8988T (cell line): ENCODE data around the gene AMFR.

ENCODE experiments used
- DNase-seq: peaks from one replicate; pipeline ENCODE4 v3.0.0; 2011

AMFR gene

DNA sequence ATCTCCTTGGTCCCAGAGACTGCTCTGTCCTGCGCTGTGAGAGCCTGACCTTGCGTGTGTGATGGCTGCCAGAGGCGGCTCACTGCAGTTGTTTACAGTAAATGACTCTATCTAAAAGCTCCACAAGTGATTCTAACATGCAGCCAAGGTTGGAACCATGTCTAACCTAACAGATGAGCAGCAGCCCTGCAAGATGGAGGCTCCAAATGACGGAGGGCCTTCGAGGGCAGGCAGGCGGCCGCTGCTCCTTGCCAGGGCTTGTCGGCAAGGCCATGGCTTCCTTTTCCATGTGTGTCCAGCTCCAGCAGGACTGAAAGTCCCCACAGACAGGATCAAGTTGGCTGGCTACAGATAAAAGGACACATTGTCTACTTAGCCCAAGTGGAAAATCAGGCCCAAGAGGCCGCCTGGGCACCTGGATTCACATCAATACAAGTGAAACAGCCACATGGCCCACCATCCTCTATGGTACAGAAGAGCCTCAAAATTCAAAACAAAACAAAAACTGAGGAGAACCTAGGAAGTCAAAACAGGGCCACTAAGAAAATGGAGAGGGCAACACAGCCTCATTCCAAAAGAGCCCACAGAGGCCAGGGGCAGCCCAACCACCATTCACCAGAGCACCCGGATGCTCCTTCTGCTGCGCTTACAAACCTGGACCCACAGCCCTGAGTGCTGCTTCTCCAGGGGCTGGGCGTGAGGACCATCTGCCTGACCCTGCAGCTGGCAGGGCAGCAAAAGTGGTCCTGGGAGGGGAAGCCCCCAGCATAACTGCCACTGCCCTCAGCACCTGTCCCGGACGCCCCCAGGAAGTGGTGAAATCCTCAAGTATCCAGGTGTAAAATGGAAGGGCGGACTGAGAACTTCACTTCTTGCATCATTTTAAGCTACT is 65.0 kb downstream of the AMFR start:
- no peak for DNase-seq

DNA sequence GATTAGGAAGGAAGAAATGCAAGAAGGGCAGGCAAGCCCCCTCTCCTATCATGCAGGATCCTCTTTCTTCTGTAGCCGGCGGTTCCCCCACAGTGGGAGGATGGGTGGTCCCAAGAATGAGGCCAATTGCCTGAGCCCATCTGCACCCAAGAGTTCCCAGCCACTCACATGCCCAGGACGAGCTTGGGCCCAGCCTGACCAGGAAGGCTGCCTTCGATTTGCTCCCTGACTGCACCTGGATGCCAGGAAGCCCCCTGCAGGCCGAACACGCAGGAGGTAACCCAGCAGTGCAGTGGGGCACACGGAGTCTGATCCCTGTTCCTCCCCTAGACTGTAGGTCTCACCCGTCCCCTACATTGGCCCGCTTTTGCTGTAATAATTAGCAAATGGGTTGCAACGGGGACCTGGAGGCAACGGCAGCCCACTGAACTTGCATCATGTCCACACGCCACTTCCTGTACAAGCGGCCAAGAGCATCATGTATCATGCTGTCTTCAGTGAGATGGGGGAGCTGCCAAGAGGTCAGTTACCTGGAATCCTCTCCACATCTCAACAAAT is 67.5 kb downstream of the AMFR start:
- no peak for DNase-seq

DNA sequence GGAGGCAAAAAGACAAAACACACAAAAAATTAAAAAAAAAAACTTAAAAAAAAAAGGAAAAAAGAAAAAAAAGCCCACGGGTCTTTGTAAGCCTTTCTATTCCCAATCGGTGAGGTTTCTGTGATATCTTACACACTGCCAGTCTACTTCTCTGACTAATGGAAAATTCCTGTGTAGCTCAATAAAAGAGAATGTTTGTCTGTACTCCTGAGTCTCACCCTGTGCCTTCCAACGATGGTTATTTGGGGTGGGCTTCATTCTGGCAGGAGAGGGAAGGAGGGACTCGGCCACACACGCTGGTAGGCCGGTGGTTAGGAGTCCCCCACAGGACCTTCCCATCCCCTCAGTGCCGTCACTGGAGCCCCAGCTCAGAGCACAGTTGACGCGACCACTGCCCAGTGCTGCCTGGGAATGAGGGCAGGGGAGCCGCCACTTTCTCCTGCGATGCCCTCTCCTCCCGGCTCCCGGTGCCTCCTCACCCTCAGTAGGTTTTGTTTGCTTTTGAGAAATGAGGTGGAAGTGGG is 68.0 kb downstream of the AMFR start:
- no peak for DNase-seq

DNA sequence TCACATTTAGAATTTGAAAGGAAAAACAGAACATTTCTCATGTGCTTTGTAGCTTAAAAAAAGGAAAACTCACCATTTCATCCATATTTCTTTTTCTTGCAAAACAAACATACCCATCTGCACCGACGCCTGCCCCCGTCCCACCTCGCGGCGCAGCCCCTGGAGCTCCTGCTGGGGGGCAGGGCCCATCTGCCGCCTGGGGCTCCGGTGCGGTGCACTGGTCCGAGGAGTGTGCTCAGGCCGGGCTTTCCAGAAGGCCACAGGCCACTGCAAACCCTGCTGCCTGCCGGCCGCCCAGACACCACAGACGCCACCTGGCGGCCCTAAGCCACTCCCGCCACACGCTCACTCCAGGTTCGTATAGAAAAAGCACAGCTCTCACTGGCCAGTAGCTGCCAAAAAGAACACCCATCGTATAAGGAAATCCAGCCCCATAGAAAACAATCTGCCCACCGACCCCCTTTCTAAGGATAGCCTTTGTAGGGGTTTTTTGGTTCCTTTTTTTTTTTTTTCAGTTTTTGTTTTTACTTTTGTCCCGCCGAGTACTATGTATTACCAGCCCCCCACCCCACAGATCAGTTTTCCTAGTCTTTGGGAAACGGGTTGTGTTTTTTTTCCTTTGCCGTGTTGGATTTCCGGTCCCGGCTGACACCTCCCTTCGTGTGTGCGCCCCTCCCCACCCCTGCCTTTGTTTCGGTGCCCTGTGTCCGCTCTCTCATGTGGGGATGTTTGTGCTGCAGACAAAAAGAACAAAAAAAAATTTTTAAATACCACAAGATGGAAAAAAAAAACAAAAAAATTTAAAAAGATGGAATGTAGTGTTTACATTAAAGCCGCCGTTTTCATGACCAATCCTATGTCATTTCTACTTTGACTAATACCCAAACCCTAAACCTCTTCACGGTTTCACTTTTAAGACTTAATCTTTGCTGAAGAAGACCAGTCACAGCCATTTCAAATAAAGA is 68.8 kb downstream of the AMFR start:
- DNase-seq: peak; percentile 99

DNA sequence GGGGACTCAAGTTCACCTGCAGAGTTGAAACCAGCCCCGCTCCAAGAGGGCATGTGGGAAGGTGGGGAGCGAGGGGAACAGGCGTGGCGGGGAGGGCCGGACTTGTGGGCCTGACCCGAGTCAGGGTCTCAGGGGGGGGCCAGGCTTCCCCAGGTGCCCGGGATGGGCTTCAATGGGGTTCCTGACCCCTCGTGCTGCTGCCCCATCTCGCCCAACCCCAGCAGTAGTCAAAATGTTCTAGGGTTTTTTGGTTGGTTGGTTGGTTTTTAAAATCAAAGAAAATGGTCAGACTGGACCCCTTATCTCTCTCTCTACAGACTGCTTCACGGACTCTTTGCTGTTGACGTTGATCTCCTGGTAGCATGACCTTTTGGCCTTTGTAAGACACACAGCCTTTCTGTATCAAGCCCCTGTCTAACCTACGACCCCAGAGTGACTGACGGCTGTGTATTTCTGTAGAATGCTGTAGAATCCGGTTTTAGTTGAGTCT is 69.5 kb downstream of the AMFR start:
- no peak for DNase-seq

DNA sequence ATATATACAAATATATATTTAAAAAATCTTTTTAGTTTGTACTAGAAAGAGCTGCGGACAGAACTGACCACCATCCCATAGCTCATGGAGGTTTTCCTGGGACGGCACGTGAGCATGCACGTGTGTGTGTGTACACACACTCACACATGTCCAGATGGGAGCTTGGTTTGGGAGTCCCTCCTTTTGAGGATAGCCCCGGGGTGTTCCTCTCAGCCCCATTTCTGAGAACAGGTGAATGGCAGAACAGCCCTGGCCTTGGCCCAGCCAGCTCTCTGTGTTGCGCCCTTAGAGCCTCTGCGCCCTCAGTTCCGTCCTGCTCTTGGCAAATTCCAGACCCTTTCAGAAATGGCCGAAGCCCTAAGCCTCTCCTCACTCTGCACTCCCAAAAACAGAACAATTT is 70.1 kb downstream of the AMFR start:
- no peak for DNase-seq

DNA sequence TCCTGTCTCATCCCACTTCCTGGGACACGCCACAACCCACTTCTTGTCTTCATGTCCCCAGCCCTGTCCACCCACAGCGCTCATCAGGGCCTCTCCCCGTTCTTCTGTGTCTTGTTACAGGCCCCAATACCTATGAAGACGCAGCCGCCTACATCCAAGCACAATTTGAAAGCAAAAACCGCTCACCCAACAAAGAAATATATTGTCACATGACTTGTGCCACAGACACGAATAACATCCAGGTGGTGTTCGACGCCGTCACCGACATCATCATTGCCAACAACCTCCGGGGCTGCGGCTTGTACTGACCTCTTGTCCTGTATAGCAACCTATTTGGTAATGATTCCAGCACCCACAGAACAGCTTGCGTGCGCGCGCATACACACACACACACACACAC is 70.6 kb downstream of the AMFR start:
- DNase-seq: no peak

DNA sequence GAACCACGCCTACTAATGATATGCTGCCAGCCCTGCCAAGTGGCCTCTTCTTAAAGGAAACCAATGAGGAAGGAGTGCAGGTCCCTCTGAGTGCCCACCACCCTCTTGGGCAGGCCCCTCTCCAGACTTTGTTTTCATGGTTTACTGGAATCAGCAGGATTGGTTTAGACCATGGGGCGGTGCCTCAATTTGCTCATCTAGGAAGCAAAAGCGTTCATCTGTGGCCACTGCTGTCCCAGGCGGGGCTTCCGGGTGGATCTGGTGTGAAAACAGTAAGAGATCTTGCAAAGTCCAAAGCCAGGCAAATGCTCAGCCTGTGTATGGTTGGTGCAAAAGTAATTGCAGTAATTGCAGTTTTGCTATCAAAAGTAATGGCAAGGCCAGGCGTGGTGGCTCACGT is 71.3 kb downstream of the AMFR start:
- no peak for DNase-seq

DNA sequence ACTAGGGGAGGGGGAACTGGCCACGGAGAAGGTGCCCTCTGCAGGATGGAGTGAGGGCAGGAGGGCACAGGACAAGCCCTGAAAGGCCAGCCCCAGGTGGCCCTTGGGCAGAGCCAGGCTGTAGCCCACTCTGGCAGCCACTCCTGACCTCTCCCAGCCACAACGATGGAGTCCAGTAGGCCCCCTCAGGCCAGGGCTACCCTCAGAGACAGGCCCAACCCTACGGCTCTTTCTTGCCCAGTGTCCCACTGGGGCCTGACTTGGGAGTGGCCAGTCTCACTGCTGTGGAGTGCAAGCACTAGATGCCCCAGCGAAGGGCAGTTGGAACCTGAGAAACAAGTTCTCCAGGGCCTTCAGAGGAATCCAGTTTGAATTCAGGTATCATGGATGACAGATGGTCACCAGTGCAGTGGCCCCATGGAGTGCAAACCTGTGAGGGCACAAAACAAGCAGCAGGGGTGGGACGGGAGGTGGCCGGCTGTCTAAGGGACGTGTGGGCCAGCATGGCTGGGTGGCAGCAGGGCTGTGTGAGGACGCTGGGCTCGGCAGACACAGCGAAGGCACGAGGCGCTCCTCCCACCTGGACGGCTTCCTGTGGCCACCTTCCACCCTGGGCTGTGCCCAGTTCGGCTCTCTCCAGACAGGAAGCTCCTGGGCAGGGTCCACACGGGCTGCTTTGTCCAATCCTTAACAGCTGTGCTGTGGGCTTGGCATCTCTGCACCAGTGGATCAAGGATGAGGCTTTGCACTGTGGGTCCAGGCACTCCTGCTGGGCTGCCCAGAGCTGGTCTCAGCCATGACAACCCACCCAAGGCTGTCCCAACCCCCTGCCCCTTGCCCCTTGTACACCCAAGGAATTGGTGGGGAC is 72.1 kb downstream of the AMFR start:
- no peak for DNase-seq

DNA sequence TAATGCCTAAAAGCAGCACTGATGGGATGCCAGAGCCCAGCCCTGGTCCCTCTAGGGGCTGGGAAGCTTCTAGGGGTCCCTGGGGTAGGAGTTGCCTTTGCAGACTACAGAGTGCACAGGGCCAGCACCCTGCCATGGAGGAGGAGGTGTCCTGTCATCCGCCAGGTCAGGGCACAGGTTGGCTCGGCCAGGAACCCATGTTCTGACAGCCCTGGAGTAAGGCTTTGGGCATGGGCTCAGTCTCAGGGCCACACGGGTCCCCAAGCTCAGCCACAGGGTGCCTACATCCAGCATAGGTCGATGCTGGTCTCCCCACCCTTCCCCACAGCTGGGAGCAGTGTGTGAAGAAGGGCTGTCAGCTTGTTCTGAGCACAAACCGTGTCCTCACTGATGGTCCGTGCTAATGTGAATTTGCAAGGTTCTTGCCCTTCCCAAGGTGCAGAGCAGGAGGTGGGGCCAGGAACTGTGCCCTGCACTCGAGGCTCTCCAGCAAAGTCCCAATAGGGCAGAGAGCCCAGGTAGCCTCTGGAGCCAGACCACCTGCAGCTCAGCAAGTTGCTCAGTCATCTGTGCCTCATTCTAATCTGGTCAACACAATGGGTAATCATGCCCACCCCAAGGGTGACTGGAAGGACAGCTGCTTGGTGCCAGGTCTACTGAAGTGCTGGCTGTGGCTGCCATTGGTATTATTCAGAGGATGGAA is 72.8 kb downstream of the AMFR start:
- no peak for DNase-seq

DNA sequence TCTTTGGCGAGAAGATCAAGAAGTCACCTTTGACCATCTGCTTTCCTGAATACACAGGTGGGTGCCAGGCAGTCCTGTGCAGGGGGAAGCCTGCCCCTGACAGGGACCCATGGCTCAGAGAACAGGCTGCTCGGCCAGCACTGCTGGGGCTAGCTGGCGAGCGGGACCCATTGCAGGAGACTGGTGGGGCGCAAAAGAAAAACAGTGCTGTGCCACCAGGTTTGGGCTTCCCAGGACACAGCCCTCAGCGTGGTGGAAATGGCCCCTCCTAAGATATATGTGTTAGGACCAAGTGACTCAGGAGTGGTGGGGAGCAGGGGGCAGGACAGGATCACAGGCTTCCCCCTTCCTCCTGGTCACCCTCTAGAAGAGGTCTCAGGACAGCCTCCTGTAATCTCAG is 73.9 kb downstream of the AMFR start:
- no peak for DNase-seq

DNA sequence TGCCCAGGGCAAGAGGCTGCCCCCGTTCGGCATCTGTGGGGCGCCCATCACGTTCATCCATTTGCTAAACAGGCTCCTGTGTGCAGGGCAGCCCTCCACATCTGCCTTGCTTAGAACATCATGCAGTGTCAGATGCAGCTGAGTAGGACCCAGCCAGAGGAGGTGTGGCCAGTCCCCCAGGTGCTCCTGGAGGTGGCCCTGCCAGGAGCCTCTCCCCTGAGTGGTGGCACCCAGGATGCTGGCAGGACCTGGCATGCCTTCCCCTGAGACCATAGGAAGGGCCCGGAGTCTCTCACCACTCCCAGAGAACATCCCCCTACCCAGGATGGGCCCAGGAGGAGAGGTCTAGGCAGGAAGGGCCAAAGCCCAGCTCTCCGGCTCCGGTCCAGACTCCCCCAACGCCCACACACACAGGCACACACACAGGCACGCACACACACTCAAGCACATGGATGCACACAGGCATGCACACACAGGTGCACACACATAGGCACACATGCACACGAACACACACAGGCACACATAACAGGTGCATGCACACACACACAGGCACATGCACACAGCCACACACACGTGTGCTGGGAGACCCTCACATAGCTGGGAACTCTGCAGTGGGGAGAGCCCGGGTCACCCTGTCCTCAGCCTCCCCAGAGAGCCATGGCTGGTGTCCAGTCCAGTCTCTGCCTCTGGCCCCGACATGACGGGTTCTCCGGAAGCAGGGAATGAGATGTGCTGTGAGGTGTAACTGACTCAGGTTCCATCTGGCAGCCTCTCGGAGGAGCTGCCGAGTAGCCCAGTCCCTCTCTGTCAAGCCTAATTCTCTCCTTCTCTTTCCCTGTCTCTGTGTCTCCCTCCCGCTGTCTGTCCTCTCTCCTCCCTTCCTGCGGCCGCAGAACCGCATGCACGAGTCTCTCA is 74.6 kb downstream of the AMFR start:
- no peak for DNase-seq

DNA sequence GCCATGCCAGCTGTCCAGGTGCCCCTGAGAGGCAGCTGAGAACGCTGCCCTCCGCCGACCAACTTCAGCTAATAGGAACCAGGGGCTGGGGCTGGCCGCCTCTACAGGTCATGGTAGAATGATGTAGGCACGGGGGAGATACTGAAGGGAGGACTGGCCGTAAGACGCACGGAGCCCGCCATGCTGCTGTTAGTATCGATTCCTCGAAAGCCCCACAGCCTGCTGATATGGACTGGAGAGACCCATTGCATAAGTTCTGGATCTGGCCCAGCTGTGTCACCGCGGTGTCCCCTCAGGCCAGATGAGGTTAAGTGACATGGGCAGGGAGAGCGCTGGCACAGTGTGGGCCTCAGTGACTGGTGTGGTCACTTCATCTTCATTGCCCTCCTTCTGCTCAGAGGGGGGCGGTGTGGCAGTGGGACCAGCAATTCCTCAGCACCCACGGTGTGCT is 75.6 kb downstream of the AMFR start:
- DNase-seq: no peak

DNA sequence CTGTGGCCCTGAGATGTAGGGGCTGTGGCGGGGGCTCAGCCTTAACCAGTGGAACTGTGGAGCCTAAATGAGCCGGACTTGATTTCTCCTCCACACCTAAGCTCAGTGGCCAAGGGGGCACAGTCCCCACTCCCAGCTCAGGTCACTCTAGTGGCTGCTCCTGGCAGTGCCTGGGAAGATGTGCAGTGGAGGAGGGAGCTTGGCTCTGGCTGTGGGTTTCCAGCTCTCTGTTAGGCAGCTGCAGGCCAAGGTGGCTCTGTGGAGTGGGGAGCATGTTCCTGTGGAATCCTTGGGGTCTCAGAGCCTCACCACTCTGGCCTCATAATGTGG is 76.3 kb downstream of the AMFR start:
- DNase-seq: no peak

DNA sequence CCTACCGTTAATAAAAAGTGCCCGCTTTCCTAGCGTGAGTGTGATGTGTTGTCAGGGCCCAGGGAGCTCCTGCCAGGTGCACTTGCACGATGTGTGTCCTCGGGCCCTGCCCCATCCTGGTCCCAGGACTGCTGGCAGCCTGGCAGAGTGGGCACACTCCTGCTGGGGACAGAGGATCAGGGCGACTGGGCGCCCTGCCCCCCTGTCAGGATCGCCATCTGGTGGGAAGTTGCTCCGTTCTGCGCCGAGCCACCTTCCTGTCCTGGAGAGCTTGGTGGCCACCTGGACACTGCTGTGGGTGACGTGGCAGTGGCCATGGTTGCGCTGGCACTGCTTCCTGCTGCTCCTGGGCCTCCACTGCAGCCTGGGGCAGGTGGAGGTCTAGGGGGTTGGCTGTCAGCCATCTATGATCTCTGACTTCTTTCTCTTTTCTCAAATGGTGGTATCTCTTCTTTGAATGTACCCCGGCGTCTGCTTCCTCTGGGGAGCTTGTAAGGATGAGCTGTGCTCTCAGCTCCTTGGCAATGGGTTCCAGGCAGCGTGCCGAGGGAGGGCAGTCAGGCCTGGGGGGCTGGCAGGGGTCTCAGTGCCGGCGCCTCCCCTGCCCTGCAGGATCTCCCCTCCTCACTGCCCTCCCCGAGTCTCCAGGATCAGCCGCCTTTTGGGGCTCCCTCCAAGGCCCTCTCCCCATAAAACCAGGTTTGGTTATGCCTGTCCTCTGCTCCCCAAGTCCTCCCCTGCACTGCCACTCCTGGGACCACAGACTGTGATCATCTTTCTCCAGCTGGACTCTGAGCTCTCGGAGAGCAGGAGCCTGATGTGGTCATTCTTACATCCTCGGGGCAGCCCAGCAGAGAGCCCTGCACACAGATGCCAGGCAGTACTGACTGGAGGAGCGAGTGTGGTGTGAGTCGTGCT is 76.9 kb downstream of the AMFR start:
- no peak for DNase-seq

DNA sequence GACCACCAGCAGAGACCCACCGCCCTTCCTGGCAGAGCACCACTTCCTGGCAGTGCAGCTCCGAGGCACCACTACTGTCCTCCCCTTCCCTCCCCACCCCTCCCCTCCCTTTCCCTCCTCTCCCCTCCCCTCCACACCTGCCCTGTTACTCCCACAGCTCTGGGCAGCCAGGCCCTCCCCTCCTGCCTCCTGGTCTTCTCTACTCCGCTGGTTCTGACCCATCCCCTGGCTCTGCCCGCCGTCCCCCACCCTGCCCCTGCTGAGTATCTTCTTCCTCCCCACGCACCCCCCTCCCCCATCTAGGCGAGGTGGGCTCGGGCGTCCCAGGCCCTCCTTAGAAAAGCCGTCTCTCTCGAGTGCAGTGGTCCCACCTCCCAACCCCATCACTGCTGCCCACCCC is 77.7 kb downstream of the AMFR start:
- DNase-seq: no peak

DNA sequence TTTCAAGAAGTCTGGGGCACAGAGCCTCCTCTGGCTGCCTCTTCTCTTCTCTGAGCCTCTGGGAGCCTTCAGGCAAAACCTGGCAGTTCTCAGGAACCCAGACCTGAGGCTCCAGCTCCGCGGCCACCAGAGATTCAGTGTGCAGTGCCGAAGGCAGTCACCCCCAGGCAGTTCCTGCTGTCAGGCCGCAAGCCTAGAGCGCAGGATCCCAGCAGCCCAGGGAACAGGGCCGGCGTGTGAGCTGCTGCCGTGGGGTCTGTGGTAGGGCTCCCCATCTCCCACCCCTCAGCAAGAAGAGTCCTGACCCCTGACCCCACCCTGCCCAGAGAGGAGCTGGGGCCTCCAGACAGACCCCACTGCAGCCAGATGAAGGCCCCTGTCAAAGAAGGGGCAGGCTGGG is 78.2 kb downstream of the AMFR start:
- peak; percentile 10 for DNase-seq

DNA sequence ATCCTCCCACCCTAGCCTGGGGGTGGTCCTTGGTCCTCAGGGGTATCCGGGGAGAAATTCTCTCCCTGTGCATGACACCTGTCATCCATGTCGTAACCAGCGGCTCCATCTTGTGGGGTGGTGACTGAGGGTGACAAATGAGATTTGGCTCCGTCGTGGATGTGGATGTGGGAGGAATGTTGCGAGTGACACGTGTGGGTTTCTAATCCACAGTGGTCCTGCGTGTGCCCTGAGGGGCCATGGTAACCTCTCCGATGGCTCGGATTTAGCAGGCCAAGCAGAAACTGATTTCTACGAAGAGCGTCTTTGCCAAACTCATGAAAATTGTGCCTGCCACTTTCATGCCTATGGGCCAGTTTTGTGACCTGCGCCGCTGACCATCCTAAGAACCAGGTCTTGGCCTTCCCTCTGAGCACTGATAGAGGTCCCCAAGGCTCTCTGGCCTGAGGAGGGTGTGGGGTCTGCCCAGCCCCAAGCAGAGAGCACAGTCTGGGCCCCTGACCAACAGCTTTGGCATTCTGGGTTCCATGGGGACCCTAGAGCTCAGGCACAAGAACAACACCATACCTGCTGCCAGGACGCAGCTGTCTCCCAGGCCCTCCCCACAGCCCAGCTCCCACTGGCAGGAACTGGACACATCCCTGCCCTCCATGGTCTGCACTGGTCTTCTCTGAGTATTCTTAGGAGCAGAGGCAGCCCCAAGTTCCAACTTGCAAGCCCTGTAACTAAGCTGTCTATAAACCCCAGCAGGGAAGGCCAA is 79.0 kb downstream of the AMFR start:
- no peak for DNase-seq
